IPS-NIHi7 (cell line): ENCODE data around the gene MYO16.
"Not testable (repeated sequence)": the region's sequence is repeated elsewhere in the genome, so short reads cannot be mapped to it uniquely, and the experiment has no call there.

Experiments used
- DNase-seq: peaks from one replicate; pipeline ENCODE4 v3.0.0; 2012; ENCODE audit warnings: mixed read lengths; ENCODE audit errors: extremely low spot score

MYO16 gene

DNA sequence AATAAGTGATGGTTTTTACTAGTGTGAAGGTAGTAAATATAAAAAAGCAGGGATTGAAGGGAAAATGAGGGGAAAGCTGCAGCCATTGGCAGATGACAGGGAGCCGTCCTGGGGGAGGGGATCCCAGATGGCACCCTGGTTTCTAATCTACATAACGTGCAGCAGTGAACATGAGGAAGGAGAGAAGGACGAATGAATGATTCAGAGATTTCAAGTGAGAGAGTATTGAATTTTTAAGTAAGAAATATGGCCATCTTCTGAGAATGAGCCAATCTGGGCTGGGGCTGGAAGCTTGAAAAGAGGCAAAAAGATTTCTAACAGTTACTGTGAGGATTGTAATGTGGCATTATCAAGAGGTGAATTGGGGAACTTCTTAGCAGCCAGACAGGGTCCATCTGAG, 414.2 kb downstream of the MYO16 start:
- DNase-seq = no peak

DNA sequence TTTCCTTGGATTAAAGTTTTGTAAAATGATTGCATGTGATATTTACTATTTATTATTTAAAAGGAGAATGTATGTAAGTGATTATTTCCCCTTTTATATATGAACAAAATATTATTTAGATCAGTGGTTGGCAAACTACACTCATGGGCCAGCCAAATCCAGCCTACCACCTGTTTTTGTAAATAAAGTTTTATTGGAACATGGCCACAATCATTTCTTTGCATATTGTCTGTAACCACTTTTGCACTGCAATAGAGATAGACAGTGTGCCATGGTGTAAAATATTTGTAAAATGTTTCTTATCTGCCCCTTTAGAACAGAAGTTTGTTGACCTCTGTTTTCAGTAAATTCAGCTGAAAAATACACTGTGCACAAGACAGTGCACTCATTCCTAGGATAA, 426.4 kb downstream of the MYO16 start:
- DNase-seq = no peak

DNA sequence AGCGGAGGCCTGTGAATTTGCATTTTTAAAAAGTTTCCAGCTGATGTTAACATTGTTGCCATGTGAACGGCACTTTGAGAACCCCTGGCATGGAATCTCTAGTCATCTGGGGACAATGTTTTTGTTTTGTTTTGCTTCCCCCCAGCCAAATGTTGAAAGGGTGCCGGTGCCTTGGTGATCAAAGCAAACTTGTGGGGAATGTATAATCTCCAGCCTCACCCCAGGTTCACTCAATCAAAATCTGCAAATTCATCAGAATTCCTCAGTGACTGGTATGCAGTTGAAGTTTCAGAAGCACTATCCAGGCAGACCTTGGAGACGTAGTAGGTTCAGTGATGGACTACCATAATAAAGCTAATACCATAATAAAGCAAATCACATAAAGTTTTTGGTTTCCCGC, 428.7 kb downstream of the MYO16 start:
- DNase-seq = no peak

DNA sequence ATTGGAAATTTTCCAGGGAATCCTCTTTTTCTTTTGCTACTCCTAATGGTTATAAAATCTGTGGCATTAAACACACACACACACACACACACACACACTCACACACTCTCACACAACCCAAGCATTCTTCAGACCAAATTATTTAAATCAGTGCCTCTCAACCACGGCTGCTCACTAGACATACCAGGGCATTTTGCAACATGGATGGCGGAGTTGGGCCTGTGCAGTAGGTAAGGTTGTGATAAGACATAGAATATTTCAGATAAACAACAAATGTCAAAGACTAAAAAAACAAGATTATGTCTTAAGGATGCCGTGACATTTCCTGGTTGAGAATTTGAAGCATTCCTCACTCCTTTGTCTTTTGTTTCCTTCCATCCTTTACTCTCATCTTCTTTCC, 443.1 kb downstream of the MYO16 start:
- DNase-seq = no peak

DNA sequence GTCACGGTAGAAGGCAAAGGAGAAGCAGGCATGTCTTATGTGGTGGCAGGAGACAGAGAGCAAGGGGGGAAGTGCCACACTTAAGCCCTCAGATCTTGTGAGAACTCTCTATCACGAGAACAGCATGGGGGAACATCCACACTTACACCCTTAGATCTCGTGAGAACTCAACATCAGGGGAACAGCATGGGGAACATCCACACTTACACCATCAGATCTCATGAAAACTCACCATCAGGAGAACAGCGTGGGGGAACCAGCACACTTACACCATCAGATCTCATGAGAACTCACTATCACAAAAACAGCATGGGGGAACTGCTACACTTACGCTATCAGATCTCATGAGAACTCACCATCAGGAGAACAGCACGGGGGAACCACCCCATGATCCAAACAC, 445.0 kb downstream of the MYO16 start:
- DNase-seq = no peak

DNA sequence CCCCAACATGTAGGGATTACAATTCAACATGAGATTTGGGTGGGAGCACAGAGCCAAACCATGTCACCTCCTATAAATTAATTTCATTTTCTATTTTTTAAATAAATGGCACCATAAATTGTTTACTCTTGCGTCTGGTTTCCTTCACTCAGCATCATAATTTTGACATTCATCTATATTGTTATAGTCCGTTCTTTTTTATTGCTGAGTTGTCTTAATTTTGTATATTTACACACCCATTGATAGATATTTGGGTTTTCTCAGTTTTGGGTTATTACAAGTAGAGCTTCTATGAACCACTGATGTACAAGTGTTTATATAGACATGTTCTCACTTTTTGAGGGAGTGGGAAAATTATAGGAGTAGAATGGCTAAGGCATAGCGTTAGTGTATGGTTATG, 445.4 kb downstream of the MYO16 start:
- no peak for DNase-seq

DNA sequence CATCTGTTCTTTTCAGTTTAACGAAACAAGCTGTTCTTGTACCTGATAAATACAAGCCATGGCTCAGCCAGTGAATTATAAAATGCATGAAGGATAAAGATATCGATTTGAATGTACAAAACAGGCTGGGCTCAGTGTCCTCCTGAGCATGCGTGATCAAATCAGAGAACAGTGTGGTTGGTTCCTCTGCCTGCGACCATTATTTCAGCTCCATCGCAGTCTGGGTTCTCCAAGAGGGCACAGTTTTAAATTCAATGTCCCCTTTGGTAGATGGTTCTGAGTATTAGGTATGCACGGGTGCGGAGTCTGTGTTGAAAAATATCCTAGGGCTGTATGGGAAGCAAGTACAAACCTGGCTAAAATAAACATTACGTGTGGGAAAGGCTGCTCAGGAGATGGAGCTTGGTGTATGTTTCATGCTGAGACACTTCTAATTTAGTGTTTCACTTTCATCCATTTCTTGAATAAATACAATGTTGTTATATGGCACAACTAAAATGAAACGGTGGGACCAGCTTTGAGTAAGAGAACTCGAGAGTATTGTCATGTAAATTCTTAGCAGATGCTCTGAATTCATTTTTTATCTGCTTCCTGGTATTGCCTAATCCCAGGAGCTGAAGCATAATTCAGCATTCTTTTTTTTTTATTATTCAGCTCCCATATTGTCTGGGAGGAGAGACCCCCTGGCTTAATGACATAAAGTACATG, 458.7 kb downstream of the MYO16 start:
- DNase-seq = no peak

DNA sequence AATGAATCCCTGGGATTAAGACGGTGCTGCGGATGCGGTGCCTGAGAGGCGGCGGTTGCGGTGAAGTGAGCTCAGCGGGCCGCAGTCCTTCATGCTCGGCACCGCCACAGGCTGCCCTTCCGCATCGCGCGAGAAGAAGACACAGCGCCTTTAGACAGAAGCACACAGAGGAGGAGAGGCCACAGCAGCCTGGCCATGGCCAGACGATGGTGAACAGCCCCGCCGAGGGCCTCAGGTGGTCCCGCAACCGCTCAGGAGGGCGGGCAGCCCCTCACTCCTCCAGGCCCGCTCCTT, 459.2 kb downstream of the MYO16 start:
- no peak for DNase-seq

DNA sequence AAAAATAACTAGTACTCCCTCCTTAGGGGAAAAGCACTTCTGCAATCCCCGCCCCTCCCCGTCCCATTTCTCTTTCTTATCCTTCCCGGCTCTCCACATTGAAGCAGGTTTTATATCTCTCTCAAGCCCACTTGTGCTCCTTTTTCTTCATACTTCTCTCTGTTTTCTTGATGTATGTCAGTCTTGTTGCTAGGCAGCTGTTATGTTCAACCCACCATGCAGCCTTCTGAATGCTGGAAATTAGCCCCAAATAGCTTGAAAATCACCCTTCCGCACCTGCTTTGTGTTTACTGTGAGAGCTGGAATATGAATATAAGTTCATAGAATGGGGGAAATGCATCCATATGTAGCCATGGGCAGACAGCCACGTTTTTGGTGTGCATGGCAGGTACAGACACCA, 461.4 kb downstream of the MYO16 start:
- no peak for DNase-seq

DNA sequence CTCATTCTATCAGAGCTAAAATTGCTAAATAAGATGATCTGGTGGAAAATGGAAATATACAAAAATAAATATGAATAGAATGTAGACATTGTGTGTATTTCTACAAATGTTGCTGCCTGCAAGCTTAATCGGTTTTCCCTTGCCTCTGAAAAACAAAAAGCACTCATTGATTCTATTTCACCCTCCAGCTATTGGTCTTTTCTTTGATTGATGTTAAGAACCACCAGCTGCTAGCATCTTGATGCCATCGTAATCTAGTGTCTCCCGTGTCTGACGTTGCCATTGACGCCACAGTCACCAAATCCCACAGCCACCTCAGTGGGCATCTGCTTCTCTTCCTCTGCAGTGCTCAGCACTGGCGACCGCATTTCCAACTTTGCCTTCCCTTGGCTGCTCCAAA, 461.8 kb downstream of the MYO16 start:
- DNase-seq = no peak

DNA sequence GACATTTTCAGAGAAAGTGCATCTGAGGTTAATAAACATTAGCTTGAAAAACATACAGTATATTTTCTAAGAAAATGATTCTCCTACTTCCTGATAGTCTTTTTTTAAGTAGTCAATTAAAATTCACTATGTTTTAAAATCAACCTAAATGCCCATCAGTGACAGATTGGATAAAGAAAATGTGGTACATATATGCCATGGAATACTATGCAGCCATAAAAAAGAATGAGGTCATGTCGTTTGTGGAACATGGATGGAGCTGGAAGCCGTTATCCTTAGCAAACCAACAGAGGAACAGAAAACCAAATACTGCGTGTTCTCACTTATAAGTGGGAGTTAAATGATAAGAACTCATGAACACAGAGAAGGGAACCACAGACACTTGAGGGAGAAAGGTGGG, 462.8 kb downstream of the MYO16 start:
- DNase-seq = not testable (repeated sequence)

DNA sequence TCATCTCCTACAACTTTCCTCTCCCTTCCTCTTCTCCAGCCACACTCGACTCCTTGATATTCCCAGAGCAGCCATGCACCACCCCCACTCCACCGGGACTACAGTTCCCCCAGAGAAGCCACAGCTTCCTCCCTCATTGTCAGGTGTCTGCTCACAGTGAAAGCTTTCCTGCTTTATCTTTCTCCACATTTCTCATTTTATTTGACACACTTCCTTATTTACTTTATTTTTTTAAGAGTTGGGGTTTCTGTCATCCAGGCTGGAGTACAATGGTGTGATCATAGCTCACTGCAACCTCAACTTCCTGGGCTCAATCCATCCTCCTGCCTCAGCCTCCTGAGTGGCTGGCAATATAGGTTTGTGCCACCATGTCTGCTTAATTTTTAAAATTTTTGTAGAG, 464.6 kb downstream of the MYO16 start:
- DNase-seq = no peak

DNA sequence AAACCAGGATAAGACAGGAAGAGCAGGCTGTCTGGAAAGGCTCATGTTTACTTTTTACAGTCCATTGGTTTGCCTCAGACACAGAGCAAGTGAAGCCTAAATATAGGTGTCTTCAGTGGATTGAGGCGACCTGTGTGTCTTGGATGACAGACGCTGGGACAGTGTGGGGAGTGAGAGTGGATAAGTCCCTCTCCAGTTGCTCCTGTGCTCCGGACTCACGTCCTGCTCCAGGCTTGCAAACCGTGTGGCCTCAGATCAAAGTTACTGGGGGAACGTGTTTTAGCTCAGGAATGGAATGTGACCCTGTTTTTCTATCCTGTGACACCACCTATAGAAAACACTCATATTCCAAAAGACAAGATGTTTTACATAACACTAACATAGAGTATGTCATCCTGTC, 465.7 kb downstream of the MYO16 start:
- DNase-seq = no peak

DNA sequence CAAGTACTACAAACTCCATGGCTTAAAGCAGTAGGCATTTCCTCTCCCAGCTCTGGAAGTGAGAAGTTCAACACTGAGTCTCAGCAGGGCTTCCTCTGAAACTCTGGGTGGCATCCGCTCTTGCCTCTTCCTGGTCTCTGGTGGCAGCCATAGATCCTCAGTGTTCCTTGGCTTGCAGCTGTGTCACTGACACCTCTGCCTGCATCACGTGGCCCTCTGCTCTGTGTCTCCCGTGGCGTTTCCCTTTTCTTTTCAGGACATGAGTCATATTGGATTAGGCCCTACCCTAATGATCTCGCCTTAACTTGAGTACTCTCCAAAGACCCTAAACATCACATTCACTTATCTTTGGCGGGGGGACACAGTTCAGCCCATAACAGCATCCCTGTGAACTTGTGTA, 466.7 kb downstream of the MYO16 start:
- DNase-seq = no peak

DNA sequence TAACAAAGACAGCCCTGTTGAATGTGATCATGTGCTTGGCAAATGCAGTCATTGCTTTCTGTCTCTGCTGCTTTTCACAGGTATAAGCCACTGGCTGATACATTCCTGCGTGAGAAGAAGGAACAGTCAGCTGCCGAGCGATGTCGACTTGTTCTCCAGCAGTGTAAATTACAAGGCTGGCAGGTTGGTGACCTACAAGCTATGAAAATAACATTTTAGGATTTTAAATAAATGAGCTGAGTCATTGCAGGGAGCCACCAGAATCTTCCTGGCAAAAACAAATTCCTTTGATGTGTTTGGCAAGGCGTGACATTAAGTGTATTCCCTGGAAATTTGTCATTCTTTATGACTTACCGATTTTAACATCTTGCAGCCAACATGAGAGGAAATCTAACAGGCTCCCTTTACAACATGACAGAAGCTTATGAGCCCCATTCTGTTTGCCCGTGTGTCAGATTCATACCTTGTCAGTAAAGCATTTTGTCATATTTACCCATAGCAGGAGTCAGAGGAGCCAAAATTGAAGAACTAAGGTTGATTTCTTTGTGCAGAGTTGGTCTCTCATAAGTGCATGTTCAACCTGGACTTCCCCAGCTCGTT, 471.4 kb downstream of the MYO16 start:
- no peak for DNase-seq

DNA sequence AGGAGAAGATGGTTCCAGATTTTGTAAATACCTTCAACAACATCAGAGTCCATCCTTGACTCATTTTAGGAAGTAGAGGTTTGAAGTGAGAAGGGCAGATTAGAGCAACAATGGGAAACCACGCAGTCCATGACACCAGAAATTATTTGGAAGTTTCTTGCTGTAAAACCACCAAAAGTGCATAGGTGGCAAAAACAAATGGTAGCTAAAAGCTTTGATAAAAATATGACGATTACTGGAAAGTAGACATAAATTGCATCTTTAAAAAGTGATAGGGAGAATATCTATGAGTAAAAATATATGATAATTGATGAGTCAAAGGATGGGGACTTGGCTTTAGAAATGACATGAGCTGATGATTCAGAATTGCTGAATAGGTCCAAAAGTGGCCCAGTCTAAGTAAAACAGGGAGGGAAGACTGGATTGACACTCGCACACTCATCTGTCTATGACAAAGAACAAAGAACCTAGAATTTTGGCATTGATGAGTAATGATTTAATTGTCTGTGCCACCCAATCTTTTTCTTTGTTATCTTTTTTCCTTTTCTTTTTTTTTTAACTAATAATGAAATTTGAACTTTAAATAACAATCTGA, 472.2 kb downstream of the MYO16 start:
- DNase-seq = no peak

DNA sequence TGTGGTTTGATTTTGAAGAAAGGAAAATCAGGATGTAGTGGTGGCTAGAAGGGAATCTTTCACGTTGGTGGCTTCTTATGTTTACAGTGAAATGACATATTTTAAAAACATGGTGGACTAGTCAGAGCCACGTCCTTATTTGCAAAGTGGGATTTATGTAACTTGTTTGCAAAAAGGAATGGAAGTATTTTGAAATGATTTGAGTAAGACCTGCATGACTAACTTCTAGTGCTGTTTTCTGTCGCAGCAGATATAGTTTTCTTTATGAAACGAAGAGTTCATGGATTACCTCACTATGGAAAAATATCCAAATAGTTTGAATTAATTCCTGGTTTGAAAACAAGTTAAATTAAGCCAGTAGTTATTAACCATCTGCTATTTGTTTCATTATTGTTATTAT, 476.5 kb downstream of the MYO16 start:
- no peak for DNase-seq

DNA sequence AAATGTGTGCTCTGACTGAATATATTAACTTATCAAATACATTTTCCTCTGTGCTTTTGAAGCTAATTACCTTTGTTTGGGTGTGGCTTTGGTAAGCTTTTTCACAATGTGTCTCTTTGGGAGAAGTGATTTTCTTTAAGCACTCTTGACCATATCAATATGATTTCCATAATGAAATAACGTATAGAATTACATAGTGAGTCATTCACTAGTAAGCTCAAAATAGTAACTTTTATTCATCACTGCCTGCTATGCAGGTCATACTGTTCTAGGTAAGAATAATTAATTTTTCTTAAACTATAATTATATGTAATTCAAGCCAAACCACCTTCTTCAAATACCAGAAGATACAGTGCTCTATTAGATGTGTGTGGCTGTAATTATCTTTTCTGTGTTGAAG, 480.7 kb downstream of the MYO16 start:
- no peak for DNase-seq

DNA sequence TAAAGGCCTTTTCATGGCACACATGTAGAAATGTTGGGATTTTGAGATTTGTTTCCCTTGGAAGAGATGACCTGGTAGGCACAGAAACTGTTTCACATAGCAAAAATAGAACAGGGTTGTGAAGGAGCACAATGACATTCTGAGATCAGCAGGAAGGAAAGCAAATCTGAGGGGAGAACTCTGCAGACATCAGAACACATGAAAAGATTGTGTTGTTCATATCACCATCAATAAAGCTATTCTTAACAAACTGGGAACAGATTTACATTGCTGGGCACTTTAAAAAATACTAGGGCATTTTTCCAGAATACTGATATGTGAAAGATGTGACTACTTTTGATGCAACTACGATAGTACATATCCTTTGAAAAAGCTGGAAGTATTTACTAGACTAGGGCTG, 481.7 kb downstream of the MYO16 start:
- no peak for DNase-seq

DNA sequence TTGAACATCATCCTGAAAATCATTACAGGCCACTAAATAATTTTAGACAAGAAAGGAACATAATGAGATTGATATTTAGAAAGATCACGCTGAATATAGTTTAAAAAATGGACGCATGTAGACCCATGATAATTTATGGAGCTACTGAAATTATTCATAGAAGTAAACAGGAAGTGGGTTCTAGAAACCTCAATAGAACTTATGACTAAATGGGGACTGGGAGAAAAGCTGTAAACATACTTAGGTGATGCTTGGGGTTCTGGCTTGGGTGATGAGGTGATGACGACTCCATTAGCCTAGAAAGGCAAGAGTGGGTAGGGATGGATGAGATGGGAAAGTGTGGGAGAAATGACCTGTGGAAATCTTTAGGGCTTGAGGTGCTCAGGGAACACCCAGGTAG, 484.0 kb downstream of the MYO16 start:
- no peak for DNase-seq

DNA sequence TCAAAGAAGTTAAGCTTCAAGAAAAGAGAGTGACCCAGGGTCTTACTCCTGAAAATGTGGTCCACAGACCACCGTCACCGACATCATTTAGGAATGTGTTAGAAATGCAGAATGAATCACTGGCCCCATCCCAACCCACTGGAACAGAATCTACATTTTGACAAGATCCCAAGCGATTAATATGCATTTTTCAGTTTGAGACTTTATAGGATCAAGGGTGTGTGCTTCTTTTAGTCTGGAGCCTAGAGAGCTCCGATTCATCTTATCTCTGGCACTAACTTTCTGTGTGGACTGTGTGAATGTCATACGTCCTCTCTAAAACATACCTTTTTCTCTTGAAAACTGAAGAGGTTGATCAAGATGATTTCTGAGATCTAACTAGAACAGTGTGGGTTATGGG, 484.8 kb downstream of the MYO16 start:
- DNase-seq = no peak

DNA sequence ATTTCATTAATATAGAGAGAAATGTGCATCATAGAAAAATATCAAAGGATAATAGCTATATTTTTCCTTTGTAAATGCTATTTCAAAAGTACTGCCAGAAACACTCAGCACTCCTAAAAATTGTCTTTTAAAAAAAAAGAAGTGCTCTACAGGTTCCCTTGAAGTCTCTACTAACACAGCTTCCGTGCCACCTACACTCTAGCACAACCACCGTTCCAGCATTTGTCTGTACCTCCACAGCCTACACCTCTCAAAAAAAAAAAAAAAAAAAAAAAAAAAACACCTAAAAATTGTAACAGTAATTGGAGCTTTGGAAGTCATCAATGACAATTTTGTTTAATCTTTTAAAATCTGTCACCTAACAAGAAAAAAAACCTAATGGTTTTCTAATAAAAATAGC, 485.6 kb downstream of the MYO16 start:
- no peak for DNase-seq

DNA sequence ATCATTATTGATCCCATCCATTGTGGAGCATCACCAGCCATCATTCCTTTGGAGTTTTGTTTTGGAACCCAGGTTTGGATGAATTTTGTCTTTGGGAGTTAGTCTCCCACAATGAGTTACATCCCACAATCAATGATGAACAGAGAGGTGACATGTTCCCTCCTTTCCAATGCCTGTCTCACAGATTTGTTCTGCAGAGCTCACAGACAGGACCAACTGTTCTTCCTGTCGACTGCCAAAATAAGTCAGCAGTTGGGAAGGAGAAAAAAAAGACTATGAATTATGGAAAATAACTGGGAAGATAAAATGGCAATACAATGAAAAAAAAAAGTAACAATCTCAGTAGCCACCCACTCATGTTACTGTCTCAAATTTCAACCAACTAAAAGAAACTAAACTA, 489.1 kb downstream of the MYO16 start:
- DNase-seq = no peak

DNA sequence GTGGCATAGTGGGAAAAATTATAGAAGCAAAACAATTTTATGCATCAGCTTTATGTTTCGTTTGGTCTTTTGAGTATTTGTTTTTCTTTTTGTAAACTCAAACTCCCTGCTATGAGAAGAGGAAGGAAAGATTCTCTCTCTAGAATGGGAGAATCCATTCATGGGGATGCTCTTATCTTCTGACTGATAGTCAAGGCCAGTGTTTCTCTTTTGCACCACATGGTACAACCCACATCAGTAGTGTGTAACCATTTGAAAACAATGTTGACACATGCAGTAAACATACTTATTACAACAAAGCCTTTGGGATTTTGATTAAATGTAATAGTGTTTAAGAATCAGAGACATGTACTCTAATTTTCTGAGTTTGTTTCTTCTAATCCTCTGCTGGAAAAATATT, 490.5 kb downstream of the MYO16 start:
- DNase-seq = no peak
